Activated naive CD8-positive, alpha-beta T cell treated with anti-CD3 and anti-CD28 coated beads, Interleukin-2, amount 10 ng/mL, durations not matched to agents 7 days and 5 days (primary cell): ENCODE results near the gene LCN10. TPM values are rescaled to one million over a fixed set of nuclear protein-coding genes. Genes with fewer than 3 reads are reported as not detected.
A peak's percentile ranks its signal among the peaks of the same experiment; 100 is the strongest.
"Not testable (repeated sequence)": the region's sequence is repeated elsewhere in the genome, so short reads cannot be mapped to it uniquely, and the experiment has no call there.

Experiments used
- ATAC-seq: fragments of 150-1000 bp; cut with Tn5 transposase; one replicate; pipeline ENCODE4 v1.10.0; 2021; ENCODE audit warnings: low read depth, moderate library complexity
- POLR2A ChIA-PET: fragments of 350-600 bp; sonication (Branson Sonifier 250); formaldehyde crosslinking; loops from one replicate; lab custom pipeline; 2021; ENCODE audit warnings: antibody characterized with exemption; lab: Charles Lee
- DNase-seq: peaks from one replicate; pipeline ENCODE4 v3.0.0; 2021
- H3K27ac Mint-ChIP-seq: one replicate; pipeline ENCODE4 v1.8.0; 2022; ENCODE audit warnings: mild to moderate bottlenecking, mixed read lengths
- H3K27me3 Mint-ChIP-seq: one replicate; pipeline ENCODE4 v1.8.0; 2022; ENCODE audit warnings: mild to moderate bottlenecking, moderate library complexity, mixed read lengths
- H3K36me3 Mint-ChIP-seq: one replicate; pipeline ENCODE4 v1.8.0; 2021; ENCODE audit warnings: mild to moderate bottlenecking, mixed read lengths
- H3K4me1 Mint-ChIP-seq: one replicate; pipeline ENCODE4 v1.8.0; 2021; ENCODE audit warnings: mixed read lengths
- H3K4me3 Mint-ChIP-seq: one replicate; pipeline ENCODE4 v1.8.0; 2022; ENCODE audit warnings: mild to moderate bottlenecking, moderate library complexity, mixed read lengths
- H3K9me3 Mint-ChIP-seq: one replicate; pipeline ENCODE4 v1.8.0; 2021; ENCODE audit warnings: mixed read lengths
- total RNA-seq, 2 experiments: library from RNA; stranded (reverse); gene quantifications; one replicate each; pipeline ENCODE4 v1.2.3, GENCODE V29; 2021

LCN10 gene
- total RNA-seq, 2 experiments from 2014 or later: 1.00 to 1.0 TPM

- DNase-seq, POLR2A ChIA-PET: not testable (repeated sequence)
Observed at GRCh38 chr9:136755302-136756133, 12.8 kb upstream of the LCN10 start.

DNA sequence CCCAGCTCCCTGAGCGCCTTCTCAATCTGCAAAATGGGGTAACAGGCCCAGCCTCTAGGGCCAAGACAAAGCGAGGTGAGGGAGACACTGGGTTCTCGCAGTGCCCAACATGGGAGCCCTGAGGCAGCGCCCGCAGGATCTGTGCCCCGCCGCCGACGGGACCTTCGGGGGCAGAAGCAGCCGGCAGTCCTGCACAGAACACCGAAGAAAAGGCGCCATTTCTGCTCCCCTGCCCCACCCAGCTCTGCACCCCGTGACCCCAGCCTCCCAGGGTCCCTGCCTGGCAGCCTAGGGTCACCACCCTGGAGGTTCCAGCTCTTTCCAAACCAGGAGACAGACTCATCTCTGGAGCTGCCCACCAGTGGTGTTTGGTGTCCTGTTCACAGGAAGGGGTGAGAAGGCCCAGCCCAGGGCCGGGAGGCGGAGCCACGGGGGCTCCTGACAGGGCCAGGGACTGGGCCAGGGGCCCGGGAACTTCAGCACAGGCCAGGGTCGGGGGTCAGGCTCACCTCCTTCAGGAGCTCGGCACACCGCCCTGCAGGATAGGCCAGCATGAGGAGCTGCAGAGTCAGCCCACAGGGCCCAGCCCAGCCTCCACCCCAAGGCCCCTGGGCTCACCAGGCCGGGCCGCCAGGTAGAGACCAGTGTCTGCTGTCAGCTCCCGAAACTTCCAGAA is 12.0 kb upstream of the LCN10 start:
- ATAC-seq (no peak), DNase-seq (no peak)
- no peak overlapping the region for H3K4me3 Mint-ChIP-seq
- H3K36me3 Mint-ChIP-seq: peaks cover 6% of the 10 kb centered on the region
- H3K4me1 Mint-ChIP-seq: no peaks in the 10 kb centered on the region
- peaks cover 13% of the 10 kb centered on the region for H3K9me3 Mint-ChIP-seq
- H3K27me3 Mint-ChIP-seq: peaks cover 19% of the 10 kb centered on the region
- POLR2A ChIA-PET: no interaction called here
- no peak overlapping the region for H3K27ac Mint-ChIP-seq

More at GRCh38 chr9:136755302-136756133, 12.8 kb upstream of the LCN10 start:
- not testable (repeated sequence) for H3K36me3 Mint-ChIP-seq, ATAC-seq, H3K4me3 Mint-ChIP-seq, H3K4me1 Mint-ChIP-seq, H3K27ac Mint-ChIP-seq
- peaks cover 13% of the 10 kb centered on the region for H3K9me3 Mint-ChIP-seq
- peaks cover 19% of the 10 kb centered on the region for H3K27me3 Mint-ChIP-seq

- ATAC-seq (no peak), DNase-seq (no peak)
- H3K27me3 Mint-ChIP-seq: peaks cover 19% of the 10 kb centered on the region
- POLR2A ChIA-PET: no interaction called here
- peaks cover 6% of the 10 kb centered on the region for H3K36me3 Mint-ChIP-seq
- H3K9me3 Mint-ChIP-seq: peaks cover 13% of the 10 kb centered on the region
- H3K27ac Mint-ChIP-seq: no peak overlapping the region
- no peaks in the 10 kb centered on the region for H3K4me1 Mint-ChIP-seq
- H3K4me3 Mint-ChIP-seq: no peak overlapping the region
Observed at GRCh38 chr9:136754059-136754572, 11.4 kb upstream of the LCN10 start.

- no peaks in the 10 kb centered on the region for H3K4me1 Mint-ChIP-seq
- peaks cover 6% of the 10 kb centered on the region for H3K36me3 Mint-ChIP-seq
- H3K9me3 Mint-ChIP-seq: peaks cover 13% of the 10 kb centered on the region
- no peak overlapping the region for H3K27ac Mint-ChIP-seq
- DNase-seq (no peak), ATAC-seq (no peak)
- POLR2A ChIA-PET: no interaction called here
- no peak overlapping the region for H3K4me3 Mint-ChIP-seq
- peaks cover 19% of the 10 kb centered on the region for H3K27me3 Mint-ChIP-seq
Observed at GRCh38 chr9:136753371-136754058, 10.8 kb upstream of the LCN10 start.

- no peak overlapping the region for H3K27ac Mint-ChIP-seq
- ATAC-seq (no peak), DNase-seq (no peak)
- H3K9me3 Mint-ChIP-seq: peaks cover 13% of the 10 kb centered on the region
- H3K4me3 Mint-ChIP-seq: no peak overlapping the region
- H3K27me3 Mint-ChIP-seq: peaks cover 19% of the 10 kb centered on the region
- H3K4me1 Mint-ChIP-seq: no peaks in the 10 kb centered on the region
- H3K36me3 Mint-ChIP-seq: peaks cover 6% of the 10 kb centered on the region
- POLR2A ChIA-PET: no interaction called here
Observed at GRCh38 chr9:136751814-136752213, 9.1 kb upstream of the LCN10 start.

- POLR2A ChIA-PET: no interaction called here
- Mint-ChIP-seq H3K27me3 (peaks cover 19% of the 10 kb centered on the region), H3K4me3 (no peak overlapping the region), H3K27ac (no peak overlapping the region), H3K4me1 (no peaks in the 10 kb centered on the region), H3K9me3 (peaks cover 13% of the 10 kb centered on the region), H3K36me3 (peaks cover 5% of the 10 kb centered on the region)
- ATAC-seq (no peak), DNase-seq (no peak)
Observed at GRCh38 chr9:136751244-136751643, 8.5 kb upstream of the LCN10 start.

DNA sequence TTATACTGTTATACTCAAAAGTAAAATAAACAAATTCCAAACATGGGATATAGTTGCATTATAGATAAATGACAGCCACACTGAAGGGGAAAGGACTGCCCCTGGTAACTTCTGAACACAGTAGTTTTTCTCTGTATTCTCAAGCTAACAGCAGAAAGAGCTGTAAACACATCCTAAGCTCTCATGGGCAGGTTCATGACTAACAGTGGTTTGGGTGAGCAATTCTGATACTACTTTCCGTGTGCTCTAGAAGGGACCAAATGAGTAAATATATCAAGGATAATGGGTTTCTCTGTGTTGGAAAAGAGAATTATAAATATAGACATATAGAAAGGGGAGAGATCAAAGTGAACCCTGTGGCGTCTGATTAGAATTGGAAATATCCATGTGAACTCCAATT is 7.8 kb upstream of the LCN10 start:
- POLR2A ChIA-PET: no interaction called here
- DNase-seq (no peak), ATAC-seq (peak; percentile 43)
- peaks cover 3% of the 10 kb centered on the region for H3K36me3 Mint-ChIP-seq
- no peak overlapping the region for H3K4me3 Mint-ChIP-seq
- no peaks in the 10 kb centered on the region for H3K4me1 Mint-ChIP-seq
- peaks cover 18% of the 10 kb centered on the region for H3K27me3 Mint-ChIP-seq
- peaks cover 12% of the 10 kb centered on the region for H3K9me3 Mint-ChIP-seq
- no peak overlapping the region for H3K27ac Mint-ChIP-seq

DNA sequence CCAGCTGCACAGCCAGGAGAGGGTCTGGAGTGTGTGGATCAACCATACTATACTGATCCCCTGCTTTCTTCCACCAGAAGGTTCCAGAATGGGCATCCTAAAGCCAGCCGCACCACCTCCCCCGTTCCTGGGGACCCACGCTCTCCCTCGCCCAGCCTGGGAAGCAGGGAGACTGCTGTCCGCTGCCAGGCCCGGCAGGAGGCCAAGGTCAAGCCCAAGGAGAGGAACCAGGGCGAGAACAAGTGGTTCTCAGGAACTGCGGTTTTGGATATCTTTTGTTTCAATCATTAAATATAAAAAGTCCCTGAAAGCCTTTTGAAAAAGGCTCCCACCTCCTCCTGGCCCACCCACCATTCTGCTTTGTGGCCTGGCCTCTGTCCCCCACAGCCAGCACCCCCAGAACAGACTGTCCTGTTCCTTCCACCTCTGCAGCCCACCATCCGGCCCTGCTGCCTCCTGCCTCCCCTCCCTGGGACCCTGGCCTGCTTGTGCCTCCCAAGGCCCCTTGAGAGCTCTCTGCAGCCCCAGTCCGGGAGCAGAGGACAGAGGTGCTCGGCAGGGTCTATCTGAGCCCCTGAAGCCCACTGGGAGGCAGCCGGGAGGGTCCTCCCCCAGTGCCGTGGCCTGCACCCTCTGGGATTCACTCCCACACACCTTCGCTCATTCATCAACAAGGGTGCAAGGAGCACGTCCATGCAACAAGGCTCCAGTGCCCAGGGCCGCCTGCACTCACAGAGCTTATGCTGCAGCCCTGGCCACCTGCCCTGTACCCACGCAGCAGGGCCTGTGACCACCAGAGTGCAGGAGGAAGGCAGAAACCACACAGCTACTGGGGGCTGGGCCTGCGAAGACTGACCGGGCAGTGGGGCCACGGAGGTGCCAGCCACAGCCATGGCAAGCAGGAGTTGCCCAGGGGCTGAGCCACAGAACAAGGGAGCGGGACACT is 6.2 kb upstream of the LCN10 start:
- Mint-ChIP-seq H3K4me3 (no peak overlapping the region), H3K4me1 (no peaks in the 10 kb centered on the region), H3K36me3 (peaks cover 3% of the 10 kb centered on the region), H3K27ac (no peak overlapping the region), H3K27me3 (peaks cover 18% of the 10 kb centered on the region), H3K9me3 (peaks cover 11% of the 10 kb centered on the region)
- DNase-seq (no peak), ATAC-seq (no peak)
- POLR2A ChIA-PET: no interaction called here

DNA sequence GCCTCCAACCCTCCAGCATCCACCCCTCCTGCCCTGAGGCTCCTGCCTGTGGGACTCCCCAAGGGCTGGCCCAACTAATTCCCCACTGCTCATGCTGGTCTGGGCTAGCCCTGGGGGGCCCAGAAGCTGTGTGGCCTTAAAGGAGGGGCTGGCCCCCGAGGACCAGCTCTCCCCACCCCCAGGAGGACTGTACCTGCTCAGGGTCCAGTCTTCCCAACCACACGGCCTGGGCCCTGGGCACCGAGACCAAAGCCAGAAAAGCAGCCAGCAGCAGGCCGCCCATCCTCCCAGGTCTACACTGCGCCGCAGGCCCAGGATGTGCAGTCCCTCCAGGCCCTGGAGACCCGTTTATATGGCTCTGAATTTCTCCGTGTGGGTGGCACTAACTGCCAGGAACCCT is 5.5 kb upstream of the LCN10 start, which contains the start of gene LCN6:
Gene LCN6, minus strand, starts transcription at position 325 of the 400 bp plus-strand sequence. Its CDS starts 42 bp downstream, at position 283.
- DNase-seq (no peak), ATAC-seq (no peak)
- Mint-ChIP-seq H3K9me3 (peaks cover 11% of the 10 kb centered on the region), H3K4me3 (no peak within 1 kb of the TSS), H3K27me3 (peaks cover 18% of the 10 kb centered on the region), H3K4me1 (no peaks in the 10 kb centered on the region), H3K36me3 (peaks cover 3% of the 10 kb centered on the region), H3K27ac (no peak within 1 kb of the TSS)
- POLR2A ChIA-PET: no interaction called here

DNA sequence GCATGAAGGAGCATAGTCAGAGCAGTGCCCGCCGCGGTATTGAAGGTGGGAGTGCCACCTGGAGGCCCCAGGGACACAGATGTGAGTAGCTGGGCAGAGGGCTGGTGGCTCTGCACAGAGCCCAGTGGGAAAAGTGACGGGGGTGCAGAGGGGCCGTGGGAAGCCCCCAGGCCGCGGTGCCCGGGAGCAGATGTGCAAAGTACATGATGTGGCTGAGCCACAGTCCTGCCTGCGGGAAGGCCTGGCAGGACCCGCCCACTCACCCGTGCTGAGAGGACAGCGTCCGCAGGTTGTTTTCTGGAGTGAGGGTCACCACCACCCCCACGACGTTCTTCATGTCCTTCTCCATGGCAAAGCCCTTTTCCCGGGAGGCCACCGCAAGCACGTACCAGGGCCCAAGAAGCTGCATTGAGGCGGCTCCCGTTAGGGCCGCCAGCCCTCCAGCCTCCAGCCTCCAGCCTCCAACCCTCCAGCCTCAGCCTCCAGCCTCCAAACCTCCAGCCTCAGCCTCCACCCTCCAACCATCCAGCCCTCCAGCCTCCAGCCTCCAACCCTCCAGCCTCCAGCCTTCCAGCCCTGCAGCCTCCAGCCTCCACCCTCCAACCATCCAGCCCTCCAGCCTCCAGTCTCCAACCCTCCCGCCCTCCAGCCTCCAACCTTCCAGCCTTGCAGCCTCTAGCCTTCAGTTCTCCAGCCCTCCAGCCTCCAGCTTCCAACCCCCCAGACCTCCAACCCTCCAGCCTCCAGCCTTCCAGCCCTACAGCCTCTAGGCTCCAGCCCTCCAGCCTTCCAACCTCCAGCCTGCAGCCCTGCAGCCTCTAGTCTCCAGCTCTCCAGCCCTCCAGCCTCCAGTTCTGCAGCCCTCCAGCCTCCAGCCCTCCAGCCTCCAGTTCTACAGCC is 4.7 kb upstream of the LCN10 start:
- Mint-ChIP-seq H3K4me3 (no peak overlapping the region), H3K27me3 (peaks cover 11% of the 10 kb centered on the region), H3K9me3 (peaks cover 9% of the 10 kb centered on the region), H3K27ac (no peak overlapping the region), H3K36me3 (peaks cover under 1% of the 10 kb centered on the region), H3K4me1 (no peaks in the 10 kb centered on the region)
- POLR2A ChIA-PET: no interaction called here
- no peak for DNase-seq
- ATAC-seq: no peak

DNA sequence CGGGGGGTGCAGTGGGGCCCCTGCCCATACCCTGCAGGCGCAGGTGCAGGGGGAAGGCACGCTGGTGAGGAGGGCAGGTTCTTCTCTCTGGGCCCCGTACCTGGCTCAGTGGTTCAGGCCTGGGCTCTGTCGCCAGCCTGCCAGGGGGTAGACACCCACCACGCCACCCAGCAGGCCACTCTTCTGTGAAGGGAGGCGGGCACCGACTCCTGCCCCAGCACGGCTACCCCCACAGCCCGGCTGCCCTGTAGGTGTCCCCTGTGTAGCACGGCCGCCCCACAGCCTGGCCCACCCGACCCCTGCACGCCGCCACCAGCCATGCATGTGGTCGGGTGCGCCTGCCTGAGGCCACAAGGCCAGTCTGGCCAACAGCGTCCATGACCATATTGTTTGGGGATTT is 3.9 kb upstream of the LCN10 start:
- H3K4me1 Mint-ChIP-seq: peaks cover 2% of the 10 kb centered on the region
- ATAC-seq (no peak), DNase-seq (no peak)
- POLR2A ChIA-PET: no interaction called here
- peaks cover 4% of the 10 kb centered on the region for H3K27me3 Mint-ChIP-seq
- no peaks in the 10 kb centered on the region for H3K36me3 Mint-ChIP-seq
- H3K9me3 Mint-ChIP-seq: peaks cover 2% of the 10 kb centered on the region
- no peak overlapping the region for H3K27ac Mint-ChIP-seq
- H3K4me3 Mint-ChIP-seq: no peak overlapping the region

DNA sequence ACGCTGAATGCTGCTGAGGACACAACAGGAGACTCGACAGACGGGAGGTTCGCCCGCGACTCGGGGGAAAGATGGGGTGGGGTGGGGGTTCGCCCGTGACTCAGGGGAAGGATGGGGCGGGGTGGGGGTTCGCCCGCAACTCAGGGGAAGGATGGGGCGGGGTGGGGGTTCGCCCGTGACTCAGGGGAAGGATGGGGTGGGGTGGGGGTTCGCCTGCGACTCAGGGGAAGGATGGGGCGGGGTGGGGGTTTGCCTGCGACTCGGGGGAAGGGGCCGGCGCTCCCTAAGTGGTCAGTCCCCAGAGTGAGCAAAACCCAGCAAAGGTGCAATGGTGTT is 3.4 kb upstream of the LCN10 start:
- H3K27me3 Mint-ChIP-seq: peaks cover 3% of the 10 kb centered on the region
- H3K27ac Mint-ChIP-seq: no peak overlapping the region
- DNase-seq (no peak), ATAC-seq (no peak)
- no peaks in the 10 kb centered on the region for H3K9me3 Mint-ChIP-seq
- no peaks in the 10 kb centered on the region for H3K36me3 Mint-ChIP-seq
- POLR2A ChIA-PET: no interaction called here
- H3K4me1 Mint-ChIP-seq: peaks cover 4% of the 10 kb centered on the region
- H3K4me3 Mint-ChIP-seq: no peak overlapping the region
